GM12892 (cell line): ENCODE results near the gene SLC38A6.

Experiments
- DNase-seq: peaks from one replicate; pipeline ENCODE4 v3.0.0; 2011; ENCODE audit not compliant: insufficient read length
- FAIRE-seq: peaks from 2 replicates; lab custom pipeline; 2011; peaks lifted over from hg19 to GRCh38; lab: Jason Lieb, UNC
- POLR2A ChIP-seq: IDR thresholded peaks from 2 replicates; pipeline ENCODE4 v1.6.1; 2011; ENCODE audit warnings: low read depth, low read length, control low read depth
- POLR2AphosphoS5 ChIP-seq: IDR thresholded peaks from 2 replicates; pipeline ENCODE4 v1.6.1; 2011; ENCODE audit warnings: low read depth, low read length, control low read depth
- TAF1 ChIP-seq: IDR thresholded peaks from 2 replicates; pipeline ENCODE4 v1.6.1; 2011; ENCODE audit warnings: low read depth, mild to moderate bottlenecking, control low read depth, low read length, borderline replicate concordance

Gene SLC38A6

GRCh38 chr14:60964904-60965303, 16.1 kb upstream of the SLC38A6 start:
- no peak for TF ChIP-seq POLR2A
- TF ChIP-seq POLR2AphosphoS5, result no peak
- TF ChIP-seq TAF1, result no peak
- DNase-seq (no peak), FAIRE-seq (no peak)

DNA sequence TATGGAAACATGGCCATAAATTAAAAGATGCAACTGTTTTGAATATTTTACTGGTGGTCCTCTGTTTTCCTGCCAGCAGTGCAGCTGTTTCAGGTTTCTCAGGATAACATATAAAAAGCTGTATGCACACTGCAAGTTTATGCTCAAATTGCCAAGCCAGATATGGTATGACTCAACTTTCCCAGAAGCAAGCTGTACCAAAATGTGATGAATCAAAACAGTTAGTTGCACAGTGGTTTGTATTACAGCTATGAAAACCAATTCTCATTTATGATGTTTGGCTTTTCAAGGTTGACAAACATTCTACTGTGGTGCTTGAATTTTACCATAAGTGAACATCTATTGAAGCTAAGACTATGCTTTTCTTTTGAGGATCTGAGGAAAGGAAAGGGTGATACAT, 15.6 kb upstream of the SLC38A6 start:
- TF ChIP-seq POLR2A (no peak), POLR2AphosphoS5 (no peak), TAF1 (no peak)
- FAIRE-seq, result no peak
- no peak for DNase-seq

- no peak for FAIRE-seq
- DNase-seq, result no peak
- TF ChIP-seq POLR2A, result no peak
- TF ChIP-seq POLR2AphosphoS5, result no peak
- TF ChIP-seq TAF1, result no peak
These were observed 12.9 kb upstream of the SLC38A6 start for GRCh38 chr14:60968099-60968498.

DNA sequence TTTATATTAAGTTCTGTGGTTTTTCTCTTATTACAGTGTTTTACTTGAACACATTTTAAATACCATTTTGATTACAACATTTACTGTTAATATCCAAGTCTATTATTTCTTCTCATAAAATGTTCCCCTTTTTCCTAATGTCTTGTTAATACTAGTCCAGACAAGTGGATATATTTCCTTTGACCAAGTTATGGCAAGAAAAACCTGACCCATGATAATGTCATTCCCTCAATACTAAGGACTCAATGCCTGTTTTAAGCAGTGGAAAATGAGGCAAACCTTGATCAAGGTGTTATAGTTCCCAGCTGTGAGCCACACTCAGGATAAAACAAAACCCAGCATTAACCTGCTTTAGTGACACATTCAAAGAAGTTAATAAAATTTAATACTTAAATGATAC, 12.4 kb upstream of the SLC38A6 start:
- FAIRE-seq, result no peak
- TF ChIP-seq TAF1, result no peak
- TF ChIP-seq POLR2A, result no peak
- no peak for TF ChIP-seq POLR2AphosphoS5
- DNase-seq, result no peak

GRCh38 chr14:60970146-60970545, 10.9 kb upstream of the SLC38A6 start:
- FAIRE-seq, result no peak
- no peak for TF ChIP-seq POLR2AphosphoS5
- TF ChIP-seq TAF1, result no peak
- no peak for TF ChIP-seq POLR2A
- DNase-seq, result no peak

GRCh38 chr14:60971271-60971670, 9.8 kb upstream of the SLC38A6 start:
- TF ChIP-seq POLR2A (no peak), TAF1 (no peak), POLR2AphosphoS5 (no peak)
- DNase-seq (no peak), FAIRE-seq (no peak)

- no peak for FAIRE-seq
- TF ChIP-seq TAF1, result no peak
- TF ChIP-seq POLR2AphosphoS5, result no peak
- no peak for TF ChIP-seq POLR2A
These were observed 8.8 kb upstream of the SLC38A6 start for GRCh38 chr14:60972295-60972694.

DNA sequence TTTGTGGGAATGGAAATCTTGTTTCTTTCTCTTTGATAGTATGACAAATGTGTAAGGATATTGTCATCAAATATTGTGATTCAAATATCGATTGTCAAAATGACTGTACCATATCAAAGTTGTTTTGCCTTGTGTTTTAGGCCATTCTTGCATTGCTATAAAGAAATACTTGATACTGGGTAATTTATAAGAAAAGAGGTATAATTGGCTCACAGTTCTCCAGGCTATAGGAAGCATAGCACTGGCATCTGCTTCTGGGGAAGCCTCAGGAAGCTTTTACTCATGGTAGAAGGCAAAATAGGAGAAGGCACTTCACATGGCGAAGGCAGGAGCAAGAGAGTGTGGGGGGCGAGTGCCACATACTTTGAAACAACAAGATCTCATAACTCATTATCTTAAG, 8.0 kb upstream of the SLC38A6 start:
- FAIRE-seq (no peak), DNase-seq (no peak)
- TF ChIP-seq POLR2A (no peak), TAF1 (no peak), POLR2AphosphoS5 (no peak)

More at GRCh38 chr14:60972295-60972694, 8.8 kb upstream of the SLC38A6 start:
- no peak for DNase-seq

GRCh38 chr14:60974090-60974651, 6.9 kb upstream of the SLC38A6 start:
- no peak for FAIRE-seq
- TF ChIP-seq POLR2A, result no peak
- TF ChIP-seq TAF1, result no peak
- no peak for TF ChIP-seq POLR2AphosphoS5

DNA sequence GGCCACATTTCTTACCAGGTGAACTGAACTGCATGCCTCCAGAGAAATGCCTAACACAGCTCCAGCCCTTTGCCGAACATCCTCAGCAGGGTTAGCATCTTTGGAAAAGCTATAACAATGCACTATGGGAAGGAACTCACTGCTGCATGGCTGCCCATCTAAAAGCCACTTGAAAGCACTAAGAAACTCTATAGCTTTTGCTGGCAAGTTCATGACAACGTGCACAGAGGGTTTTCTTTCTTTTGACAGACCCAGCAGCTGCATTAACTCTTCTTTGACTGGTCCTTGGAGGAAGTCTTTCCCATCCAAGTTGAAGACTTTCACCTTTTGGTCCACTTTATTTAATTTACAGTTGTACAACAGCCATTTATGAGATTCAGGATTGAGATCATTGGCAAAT, 5.5 kb upstream of the SLC38A6 start:
- no peak for TF ChIP-seq POLR2A
- TF ChIP-seq TAF1, result no peak
- no peak for TF ChIP-seq POLR2AphosphoS5
- DNase-seq (no peak), FAIRE-seq (no peak)

More at GRCh38 chr14:60974090-60974651, 6.9 kb upstream of the SLC38A6 start:
- DNase-seq, result no peak

DNA sequence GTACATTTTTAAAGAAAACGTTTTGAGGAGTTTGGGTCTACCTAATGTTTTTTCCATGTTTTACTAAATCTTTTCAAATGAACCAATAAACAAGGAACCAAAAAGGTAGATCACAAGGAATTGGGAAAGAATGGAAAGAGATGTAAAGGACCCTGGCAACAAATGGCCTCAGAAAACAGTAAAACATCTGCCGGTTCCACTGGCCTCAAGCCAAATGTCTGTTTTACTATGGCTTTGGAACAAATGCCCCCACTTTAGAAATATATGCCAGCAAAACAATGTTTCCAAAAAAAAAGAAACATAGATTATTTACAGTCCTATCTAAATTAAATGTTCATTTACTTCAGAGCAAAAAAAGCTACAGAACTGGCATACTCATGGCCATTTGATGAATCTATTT, 3.2 kb upstream of the SLC38A6 start:
- DNase-seq (no peak), FAIRE-seq (no peak)
- TF ChIP-seq POLR2AphosphoS5 (no peak), TAF1 (no peak), POLR2A (no peak)

DNA sequence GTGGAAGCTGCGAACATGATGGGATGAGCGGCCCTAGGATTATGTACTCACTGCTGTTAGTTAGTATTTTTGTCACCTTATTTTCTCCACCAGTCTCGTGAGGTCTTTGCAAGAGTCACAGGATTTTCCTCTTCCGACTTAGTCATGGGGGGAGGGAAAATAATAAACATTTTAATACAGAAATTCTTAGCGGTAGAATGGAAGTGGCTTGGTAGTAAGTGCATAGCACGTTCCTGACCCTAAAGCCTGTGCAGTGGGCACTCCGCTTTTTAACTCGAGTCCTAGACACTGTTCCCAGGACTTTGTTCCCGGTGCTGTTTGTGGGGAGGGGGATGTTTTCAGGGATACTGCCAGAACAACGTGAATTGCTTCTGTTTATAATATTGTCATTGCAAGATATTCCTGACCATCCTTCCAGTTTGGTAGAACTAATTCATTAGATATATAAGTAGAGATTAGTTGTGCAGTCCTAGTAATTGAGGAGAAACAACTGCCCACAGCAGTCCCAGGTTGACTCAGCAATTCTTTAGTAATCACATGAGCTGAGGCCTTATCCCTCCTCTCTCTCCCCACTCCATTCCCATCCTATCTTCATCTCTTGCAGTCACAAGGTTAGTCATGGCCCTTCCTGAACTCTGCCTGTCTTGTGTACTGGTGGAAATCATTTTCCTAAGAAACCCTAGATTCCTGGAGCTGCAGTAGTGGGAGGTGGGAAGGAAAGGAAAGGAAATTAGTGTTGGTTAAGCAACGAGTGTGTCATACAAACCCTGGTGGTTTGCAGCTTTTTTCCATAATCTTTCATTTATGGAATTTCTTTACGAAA, 799 bp downstream of the SLC38A6 start:
- FAIRE-seq, result peak; percentile 56
- TF ChIP-seq POLR2AphosphoS5, result no peak
- no peak for TF ChIP-seq POLR2A
- no peak for TF ChIP-seq TAF1
- DNase-seq, result no peak

DNA sequence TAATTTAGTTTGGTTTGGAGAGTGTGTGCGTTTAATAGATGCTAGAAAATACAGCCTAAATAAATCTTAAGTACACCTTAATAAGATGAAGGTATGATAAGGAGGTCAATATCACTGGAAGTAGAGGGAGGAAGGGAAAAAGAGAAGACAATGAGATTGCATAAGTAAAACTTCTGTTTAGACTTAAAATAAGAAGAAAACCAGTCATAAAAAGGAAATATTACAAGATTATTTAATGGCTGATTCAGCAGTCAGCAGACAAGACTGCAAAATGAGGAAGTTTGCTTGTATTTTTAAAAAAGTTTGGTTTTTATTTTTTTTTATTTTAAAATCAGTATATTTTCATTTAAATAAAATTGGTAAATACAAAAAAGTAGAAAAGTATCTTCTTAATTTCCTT, 3.2 kb downstream of the SLC38A6 start:
- no peak for FAIRE-seq
- no peak for TF ChIP-seq POLR2A
- no peak for TF ChIP-seq TAF1
- TF ChIP-seq POLR2AphosphoS5, result no peak
- DNase-seq, result no peak
